NCI-H748 (cell line): Measurements from ENCODE around the gene SKAP1.
A peak's percentile ranks its signal among the peaks of the same experiment; 100 is the strongest.

Experiments
- DNase-seq: peaks from one replicate; lab custom pipeline; 2025; ENCODE audit not compliant: unreplicated experiment; lab: John Stamatoyannopoulos, UW

Gene SKAP1

GRCh38 chr17:48330887-48331286 is 99.1 kb downstream of the SKAP1 start:
- DNase-seq, result no peak

DNA sequence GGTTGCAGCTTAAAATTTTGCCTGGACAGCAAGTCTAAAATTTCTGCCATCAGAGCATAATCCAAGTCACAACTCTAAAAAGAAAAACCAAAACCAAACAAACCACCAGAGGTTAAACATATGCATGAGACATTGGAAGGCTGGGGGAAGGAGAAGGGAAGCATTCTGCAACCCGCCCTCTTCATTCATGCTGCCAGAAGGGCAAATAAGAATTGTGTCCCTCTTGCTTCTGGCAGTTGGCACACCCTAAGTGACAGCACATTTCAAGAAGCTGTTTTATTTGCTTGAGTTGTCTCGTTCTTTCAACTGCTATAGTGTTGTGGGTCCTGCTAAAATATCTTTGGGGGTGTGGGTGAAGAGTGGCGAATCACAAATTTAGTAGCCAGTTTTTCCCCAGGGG is 99.6 kb downstream of the SKAP1 start:
- DNase-seq, result no peak

- peak; percentile 53 for DNase-seq
Observed at GRCh38 chr17:48328457-48328856, 101.6 kb downstream of the SKAP1 start.

- DNase-seq, result no peak
Observed at GRCh38 chr17:48326310-48326709, 103.7 kb downstream of the SKAP1 start.

- no peak for DNase-seq
Observed at GRCh38 chr17:48322060-48322459, 108.0 kb downstream of the SKAP1 start.

- no peak for DNase-seq
Observed at GRCh38 chr17:48317732-48318131, 112.3 kb downstream of the SKAP1 start.

GRCh38 chr17:48314716-48315115 is 115.3 kb downstream of the SKAP1 start:
- DNase-seq, result no peak

- no peak for DNase-seq
Observed at GRCh38 chr17:48313096-48313755, 116.8 kb downstream of the SKAP1 start.

- DNase-seq, result no peak
Observed at GRCh38 chr17:48311324-48311723, 118.7 kb downstream of the SKAP1 start.

DNA sequence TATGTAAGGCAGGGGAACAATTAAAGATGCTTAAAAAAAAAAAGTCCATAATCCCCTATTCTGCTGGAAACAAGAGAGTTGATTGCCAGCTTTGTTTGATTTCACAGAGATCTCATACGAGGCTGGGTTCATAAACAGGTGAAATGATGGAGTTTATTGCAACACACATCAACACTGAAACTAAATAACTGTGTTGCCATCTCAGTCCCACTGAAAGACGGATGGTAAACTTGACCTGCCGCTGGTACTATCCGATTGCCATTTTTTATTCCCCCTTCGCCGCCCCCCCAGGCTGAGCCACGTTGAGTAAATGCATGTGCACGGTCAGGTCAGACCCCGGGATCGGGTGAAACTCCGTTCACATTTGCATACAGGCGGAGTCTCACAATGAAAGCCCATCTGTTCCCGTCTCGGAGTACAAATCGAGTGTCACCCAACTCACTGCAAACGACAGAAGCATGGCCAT is 119.2 kb downstream of the SKAP1 start:
- peak; percentile 90 for DNase-seq

DNA sequence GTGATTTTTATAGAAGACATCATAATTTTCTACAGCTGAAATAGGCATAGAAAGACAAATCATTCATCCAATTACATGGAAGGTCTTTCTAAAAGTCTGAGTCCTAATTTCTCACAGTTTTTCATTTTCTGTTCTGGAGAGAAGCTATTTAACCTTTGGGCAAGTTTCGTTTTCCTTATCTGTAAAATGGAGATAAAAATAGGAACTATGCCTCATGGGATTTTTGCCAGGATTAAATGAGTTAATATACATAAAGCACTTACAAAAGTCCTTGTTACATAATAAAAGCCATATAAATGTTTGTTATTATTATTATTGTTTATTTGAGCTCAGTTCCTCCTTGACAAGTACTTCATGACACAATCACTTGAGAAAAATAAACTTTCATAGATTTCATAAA is 121.4 kb downstream of the SKAP1 start:
- no peak for DNase-seq

DNA sequence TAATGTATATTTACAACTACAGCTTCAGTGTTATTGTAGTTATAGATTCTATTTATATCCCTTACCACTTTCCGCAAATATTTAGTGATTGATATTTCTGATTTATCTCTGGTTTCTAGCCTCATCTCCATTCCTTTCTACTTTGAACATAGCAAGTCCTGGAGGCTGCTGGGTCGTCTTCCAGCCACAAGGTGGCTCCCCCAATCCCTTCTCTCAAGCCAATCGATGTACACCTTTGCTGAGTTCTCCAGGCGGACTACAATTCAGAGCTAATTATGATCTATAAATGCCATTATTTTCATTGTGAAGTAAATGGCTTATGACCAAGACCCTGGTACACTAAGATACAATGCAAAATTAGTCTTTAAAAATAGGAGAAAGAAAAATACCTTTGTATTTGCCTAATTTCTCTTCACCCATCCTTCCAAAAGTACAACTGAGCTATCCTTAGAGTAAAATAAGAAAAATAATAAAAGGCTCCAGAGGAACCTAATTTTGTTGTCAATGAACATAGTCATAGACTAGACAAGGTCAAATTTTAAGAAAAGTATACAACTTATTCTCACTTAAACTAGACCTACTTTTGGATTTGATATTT is 122.1 kb downstream of the SKAP1 start:
- peak; percentile 74 for DNase-seq

- no peak for DNase-seq
Observed at GRCh38 chr17:48307255-48307654, 122.8 kb downstream of the SKAP1 start.

GRCh38 chr17:48301002-48301401 is 129.0 kb downstream of the SKAP1 start:
- DNase-seq, result no peak

DNA sequence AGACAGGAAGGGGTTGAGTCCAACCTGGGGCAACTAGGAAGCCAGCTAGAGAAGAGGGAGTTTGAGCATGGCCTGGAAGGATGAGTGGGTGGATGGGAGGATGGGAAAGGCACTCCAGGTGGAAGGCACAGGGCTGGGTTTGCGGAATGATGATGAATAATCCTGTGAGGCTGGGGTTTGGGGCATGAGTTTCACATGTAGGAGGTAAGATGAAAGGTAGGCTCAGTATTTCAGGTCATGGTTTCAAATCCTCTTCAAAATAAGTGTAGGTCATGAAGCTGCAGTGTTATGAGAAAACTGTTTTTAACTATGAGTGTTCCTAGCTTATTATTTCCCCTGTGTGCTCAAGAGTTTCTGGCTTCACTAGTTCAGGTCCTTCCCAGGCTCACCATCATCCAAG is 130.3 kb downstream of the SKAP1 start:
- no peak for DNase-seq

DNA sequence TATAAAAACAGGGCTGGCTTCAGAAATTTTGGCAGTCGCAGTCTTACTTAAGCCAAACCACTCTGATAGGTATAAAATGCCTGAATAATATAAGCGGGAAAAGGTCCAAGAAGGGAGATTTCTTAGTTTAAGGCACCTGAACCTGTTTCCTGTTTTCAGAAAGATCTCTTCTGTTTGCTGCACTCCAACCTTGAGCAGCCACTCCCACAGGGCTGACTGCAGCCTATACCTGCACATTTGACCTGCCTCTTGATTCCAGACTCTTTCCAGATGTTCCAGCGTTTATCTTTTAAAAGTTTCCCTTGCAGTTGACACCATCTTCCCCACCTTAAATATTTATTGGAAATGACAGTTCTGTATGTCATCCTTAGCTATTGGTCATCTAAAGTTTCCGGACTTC is 132.2 kb downstream of the SKAP1 start:
- no peak for DNase-seq

DNA sequence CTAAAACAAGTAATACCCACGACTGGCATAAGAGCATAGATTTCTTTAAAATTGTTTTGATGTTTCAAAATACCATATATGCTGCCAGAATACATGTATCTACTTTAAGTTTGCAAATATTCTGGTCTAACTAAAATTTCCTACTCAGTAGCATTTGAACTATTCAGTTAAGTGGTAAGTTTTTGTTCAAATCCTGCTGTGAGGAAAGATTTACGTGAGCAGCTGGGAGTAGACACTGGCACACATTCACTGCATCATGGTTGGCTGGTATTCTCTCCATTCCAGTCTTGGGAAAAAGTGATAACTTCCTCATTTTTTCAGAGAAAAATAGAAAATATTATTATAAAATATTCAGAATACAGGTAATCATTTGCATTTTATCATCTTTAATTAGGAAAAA is 133.6 kb downstream of the SKAP1 start:
- no peak for DNase-seq

- no peak for DNase-seq
Observed at GRCh38 chr17:48295362-48296288, 134.4 kb downstream of the SKAP1 start.

DNA sequence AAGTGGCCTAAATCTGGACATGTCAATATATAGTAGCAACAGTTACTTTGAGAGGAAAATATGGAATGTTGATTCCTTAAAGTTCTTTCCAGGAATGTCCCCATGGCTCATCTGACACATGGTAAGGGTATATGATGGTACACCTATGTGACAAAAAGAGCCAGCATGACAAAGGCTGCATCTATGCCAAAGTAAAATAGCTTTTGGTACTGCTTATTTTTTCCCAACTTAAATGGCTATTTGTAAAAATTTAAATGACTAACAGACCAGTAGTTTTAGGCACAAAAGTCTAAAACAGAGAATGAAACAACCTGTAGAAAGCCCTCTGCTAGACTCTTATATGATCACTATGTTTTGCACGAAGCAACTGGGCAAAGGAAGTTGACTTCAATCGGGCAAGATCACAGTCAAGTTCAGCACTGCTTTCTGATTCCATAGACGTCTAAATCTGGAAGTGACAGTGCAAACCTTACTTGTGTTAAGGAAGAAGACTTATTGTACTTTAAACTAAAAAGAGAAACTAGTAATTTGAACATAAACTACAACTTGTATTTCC is 135.1 kb downstream of the SKAP1 start:
- no peak for DNase-seq

- no peak for DNase-seq
Observed at GRCh38 chr17:48294020-48294805, 135.8 kb downstream of the SKAP1 start.
